GM21515 (cell line): Measurements from ENCODE around the gene HACD2.
A peak's percentile ranks its signal among the peaks of the same experiment; 100 is the strongest.

Source experiments
- ATAC-seq: cut with Tn5 transposase; IDR thresholded peaks from one replicate; pipeline ENCODE4 v1.9.1; 2021; ENCODE audit not compliant: unreplicated experiment

The HACD2 gene

GRCh38 chr3:123584988-123585937 is at the start of gene HACD2:
HACD2 (minus strand) TSS chr3:123585053; CDS start chr3:123585027, 26 bp downstream.
- ATAC-seq, result peak; percentile 89

GRCh38 chr3:123634149-123635051 is 49.5 kb upstream of the HACD2 start:
- ATAC-seq, result no peak

GRCh38 chr3:123633530-123633929 is 48.7 kb upstream of the HACD2 start:
- no peak for ATAC-seq

- ATAC-seq, result no peak
Measured at GRCh38 chr3:123632161-123632655, 47.4 kb upstream of the HACD2 start.

GRCh38 chr3:123629747-123630047 is 44.8 kb upstream of the HACD2 start:
- ATAC-seq, result no peak

GRCh38 chr3:123628996-123629746 is 44.3 kb upstream of the HACD2 start:
- no peak for ATAC-seq

GRCh38 chr3:123627673-123628670 is 43.1 kb upstream of the HACD2 start:
- ATAC-seq, result no peak

- ATAC-seq, result no peak
Measured at GRCh38 chr3:123626881-123627280, 42.0 kb upstream of the HACD2 start.

GRCh38 chr3:123624302-123624701 is 39.4 kb upstream of the HACD2 start:
- ATAC-seq, result no peak

GRCh38 chr3:123623346-123623880 is 38.6 kb upstream of the HACD2 start:
- no peak for ATAC-seq

GRCh38 chr3:123622766-123623165 is 37.9 kb upstream of the HACD2 start:
- ATAC-seq, result no peak

- no peak for ATAC-seq
Measured at GRCh38 chr3:123621850-123622189, 37.0 kb upstream of the HACD2 start.

GRCh38 chr3:123621186-123621849 is 36.5 kb upstream of the HACD2 start:
- ATAC-seq, result no peak

GRCh38 chr3:123620343-123620742 is 35.5 kb upstream of the HACD2 start:
- no peak for ATAC-seq

GRCh38 chr3:123618768-123619484 is 34.1 kb upstream of the HACD2 start:
- ATAC-seq, result no peak

GRCh38 chr3:123618076-123618708 is 33.3 kb upstream of the HACD2 start:
- ATAC-seq, result no peak

GRCh38 chr3:123616593-123616992 is 31.7 kb upstream of the HACD2 start:
- no peak for ATAC-seq

GRCh38 chr3:123613543-123613942 is 28.7 kb upstream of the HACD2 start:
- ATAC-seq, result no peak
